WI38 (cell line): ENCODE data around the gene LRMDA.
"Not testable (repeated sequence)": the region's sequence is repeated elsewhere in the genome, so short reads cannot be mapped to it uniquely, and the experiment has no call there.

ENCODE experiments used
- H3K4me3 ChIP-seq: 2 replicates; pipeline ENCODE4 v1.5.1; 2011; ENCODE audit warnings: low read depth, mild to moderate bottlenecking, control low read depth, low read length
- TF ChIP-seq, protein P1 (sequence below): IDR thresholded peaks from 2 replicates; pipeline ENCODE4 v1.5.1; 2012; ENCODE audit warnings: low read depth, mild to moderate bottlenecking, control low read depth, low read length

The LRMDA gene

DNA sequence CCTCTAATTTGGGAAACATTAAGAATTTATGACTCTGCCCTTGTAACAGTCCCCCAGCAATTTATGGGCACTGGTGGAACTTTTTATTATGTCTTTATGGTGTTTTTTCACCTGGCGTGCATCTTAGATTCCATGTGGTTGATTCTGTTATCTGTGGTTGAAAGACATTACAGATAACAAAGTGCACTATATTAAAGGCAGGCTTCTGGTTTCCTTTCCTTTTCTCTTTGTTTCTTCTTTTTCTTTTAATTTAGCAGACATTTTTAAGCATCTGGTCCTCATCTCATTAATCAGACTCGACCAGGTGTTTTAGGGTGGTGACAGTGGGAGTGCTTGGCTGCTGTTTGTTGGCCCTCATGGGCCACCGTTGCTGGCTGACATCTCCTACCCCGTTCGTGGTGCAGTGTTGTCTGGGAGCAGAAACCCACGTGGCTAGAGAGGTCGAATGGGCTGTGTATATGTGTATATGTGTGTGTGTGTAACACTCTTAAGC is 77.4 kb downstream of the LRMDA start:
- H3K4me3 ChIP-seq = no peak overlapping the region

DNA sequence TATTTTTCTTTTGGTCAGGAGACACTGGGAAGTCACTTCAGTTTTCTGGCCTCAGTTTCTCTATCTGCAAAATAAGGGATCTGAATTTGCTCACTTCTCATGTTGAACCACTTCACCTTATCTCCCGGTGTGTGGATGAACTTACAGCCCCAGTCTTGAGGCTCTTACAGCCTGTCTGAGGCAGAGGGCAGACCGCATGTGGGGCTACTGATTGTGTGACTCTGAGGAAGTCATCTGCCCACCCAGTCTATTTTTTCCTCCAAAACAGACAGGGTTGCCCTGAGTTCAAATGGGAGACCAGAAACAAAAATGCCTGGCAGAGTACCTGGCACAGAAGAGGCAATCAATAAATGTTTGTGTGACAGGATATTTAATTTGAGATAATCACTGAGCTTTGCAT is 78.3 kb downstream of the LRMDA start:
- TF ChIP-seq, protein P1, sequence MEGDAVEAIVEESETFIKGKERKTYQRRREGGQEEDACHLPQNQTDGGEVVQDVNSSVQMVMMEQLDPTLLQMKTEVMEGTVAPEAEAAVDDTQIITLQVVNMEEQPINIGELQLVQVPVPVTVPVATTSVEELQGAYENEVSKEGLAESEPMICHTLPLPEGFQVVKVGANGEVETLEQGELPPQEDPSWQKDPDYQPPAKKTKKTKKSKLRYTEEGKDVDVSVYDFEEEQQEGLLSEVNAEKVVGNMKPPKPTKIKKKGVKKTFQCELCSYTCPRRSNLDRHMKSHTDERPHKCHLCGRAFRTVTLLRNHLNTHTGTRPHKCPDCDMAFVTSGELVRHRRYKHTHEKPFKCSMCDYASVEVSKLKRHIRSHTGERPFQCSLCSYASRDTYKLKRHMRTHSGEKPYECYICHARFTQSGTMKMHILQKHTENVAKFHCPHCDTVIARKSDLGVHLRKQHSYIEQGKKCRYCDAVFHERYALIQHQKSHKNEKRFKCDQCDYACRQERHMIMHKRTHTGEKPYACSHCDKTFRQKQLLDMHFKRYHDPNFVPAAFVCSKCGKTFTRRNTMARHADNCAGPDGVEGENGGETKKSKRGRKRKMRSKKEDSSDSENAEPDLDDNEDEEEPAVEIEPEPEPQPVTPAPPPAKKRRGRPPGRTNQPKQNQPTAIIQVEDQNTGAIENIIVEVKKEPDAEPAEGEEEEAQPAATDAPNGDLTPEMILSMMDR = no peak
- H3K4me3 ChIP-seq = no peak overlapping the region

More for the DNA sequence above, 77.4 kb downstream of the LRMDA start:
- TF ChIP-seq, protein P1 = no peak

GRCh38 chr10:75511011-75511410 is 79.6 kb downstream of the LRMDA start:
- H3K4me3 ChIP-seq = no peak overlapping the region
- TF ChIP-seq, protein P1 = no peak

DNA sequence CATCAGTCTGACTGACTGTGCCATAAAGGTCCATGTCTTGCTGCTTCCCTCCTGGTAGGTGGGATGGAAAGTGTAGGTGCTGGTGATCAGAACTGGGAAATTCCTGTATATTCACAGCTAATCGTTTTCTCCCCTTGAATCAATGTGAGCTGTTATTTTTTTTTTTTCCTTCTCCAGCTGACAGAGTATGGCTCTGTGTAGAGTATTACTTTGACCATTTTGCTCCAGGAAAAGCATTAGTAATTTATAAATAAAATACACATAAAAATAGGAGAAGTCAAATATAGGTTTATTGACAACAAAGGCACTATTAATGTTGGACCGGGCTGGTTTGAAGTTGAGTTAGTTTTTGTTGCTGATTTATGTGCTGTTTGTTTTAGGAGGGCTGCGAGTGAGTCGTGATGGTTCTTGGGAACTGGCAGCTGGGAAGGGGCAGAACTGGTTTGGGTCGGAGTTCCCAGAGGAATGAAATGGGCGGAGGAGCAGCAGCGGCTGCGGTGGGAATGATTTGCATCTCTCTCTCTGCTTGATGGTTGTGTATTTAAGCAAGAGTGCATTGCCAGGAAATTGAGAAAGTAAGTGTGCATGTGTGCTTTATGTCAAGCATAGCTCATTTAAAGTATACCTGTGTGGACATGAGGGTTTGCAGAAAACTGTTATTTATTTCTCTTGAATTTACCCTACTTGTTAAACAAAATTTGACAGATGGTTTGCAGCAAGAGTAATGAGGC is 80.9 kb downstream of the LRMDA start:
- TF ChIP-seq, protein P1 = no peak
- no peak overlapping the region for H3K4me3 ChIP-seq

DNA sequence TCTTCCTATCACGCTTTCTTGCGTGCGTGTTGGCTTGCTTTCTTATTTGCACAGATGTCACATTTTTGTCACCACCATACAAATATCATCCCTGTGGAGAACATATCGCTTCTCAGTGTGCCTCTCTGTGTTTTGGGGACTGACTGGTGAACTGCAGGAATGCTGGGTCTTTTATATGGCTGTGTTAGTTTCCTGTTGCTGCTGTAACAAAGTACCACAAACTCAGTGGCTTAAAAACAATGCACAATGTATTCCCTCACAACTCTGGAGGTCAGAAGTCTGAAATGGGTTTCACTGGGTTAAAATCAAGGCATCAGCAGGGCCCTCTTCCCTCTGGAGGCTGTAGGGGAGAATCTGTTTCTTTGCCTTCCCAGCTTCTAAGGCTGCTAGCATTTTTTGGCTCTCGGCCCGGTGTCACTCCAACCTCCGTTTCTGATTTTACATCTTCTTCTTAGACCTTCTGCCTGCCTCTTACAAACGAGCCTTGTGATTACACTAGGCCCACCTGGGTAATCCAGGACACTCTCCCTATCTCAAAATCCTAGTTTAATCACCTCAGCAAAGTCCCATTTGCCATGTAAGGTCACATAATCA is 82.0 kb downstream of the LRMDA start:
- TF ChIP-seq, protein P1 = no peak
- no peak overlapping the region for H3K4me3 ChIP-seq

DNA sequence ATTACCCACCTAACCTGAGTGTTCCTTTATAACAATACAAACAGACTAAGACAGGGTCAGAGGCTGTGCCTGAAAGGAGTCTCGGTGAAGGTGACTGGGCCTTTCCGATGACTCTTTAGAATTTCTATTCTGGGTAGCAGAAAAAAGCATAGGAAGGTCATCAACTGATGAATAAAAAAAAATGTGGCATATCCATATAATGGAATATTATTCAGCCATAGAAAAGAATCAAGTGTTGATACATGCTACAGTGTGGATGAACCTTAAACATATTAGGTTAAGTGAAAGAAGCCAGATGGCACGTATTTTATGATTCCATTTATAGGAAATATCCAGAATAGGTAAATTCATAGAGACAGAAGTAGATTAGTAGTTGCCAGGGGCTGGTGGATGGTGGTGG is 83.4 kb downstream of the LRMDA start:
- TF ChIP-seq, protein P1 = no peak
- no peak overlapping the region for H3K4me3 ChIP-seq

- not testable (repeated sequence) for H3K4me3 ChIP-seq
These were observed 84.7 kb downstream of the LRMDA start for GRCh38 chr10:75516154-75516553.

DNA sequence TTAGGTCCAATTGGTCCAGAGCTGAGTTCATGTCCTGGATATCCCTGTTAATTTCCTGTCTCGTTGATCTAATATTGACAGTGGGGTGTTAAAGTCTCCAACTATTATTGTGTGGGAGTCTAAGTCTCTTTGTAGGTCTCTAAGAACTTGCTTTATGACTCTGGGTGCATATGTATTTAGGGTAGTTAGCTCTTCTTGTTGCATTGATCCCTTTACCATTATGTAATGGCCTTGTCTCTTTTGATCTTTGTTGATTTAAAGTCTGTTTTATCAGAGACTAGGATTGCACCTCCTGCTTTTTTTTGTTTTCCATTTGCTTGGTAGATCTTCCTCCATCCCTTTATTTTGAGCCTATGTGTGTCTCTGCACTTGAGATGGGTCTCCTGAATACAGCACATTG is 87.8 kb downstream of the LRMDA start:
- H3K4me3 ChIP-seq = not testable (repeated sequence)

DNA sequence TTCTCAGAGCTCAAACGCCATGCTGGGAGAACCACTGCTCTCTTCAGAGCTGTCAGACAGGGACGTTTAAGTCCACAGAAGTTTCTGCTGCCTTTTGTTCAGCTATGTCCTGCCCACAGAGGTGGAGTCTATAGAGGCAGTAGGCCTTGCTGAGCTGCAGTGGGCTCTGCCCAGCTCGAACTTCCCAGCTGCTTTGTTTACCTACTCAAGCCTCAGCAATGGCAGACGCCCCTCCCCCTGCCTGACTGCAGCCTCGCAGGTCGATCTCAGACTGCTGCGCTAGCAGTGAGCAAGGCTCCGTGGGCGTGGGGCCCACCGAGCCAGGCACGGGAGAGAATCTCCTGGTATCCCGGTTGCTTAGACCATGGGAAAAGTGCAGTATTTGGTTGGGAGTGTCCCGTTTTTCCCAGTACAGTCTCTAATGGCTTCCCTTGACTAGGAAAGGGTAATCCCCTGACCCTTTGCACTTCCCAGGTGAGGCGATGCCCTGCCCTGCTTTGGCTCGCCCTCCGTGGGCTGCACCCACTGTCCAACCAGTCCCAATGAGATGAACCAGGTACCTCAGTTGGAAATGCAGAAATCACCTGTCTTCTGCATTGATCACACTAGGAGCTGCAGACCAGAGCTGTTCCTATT is 89.9 kb downstream of the LRMDA start:
- H3K4me3 ChIP-seq = not testable (repeated sequence)
